ENCODE results near the gene LRP6.

GRCh38 chr12:12153596-12153995, 113.2 kb downstream of the LRP6 start:
- no peak for TF ChIP-seq CTCF (IDR thresholded peaks at IDR 0.05)
- no peak for TF ChIP-seq POLR2A (IDR thresholded peaks at IDR 0.05)
